Esophagus squamous epithelium (tissue), 5 donors: ENCODE results near the gene TAB3. TPM values are rescaled to one million over a fixed set of nuclear protein-coding genes. Genes with fewer than 3 reads are reported as not detected.

Source experiments
- DNase-seq: peaks from one replicate; lab custom pipeline; 2025; lab: John Stamatoyannopoulos, UW
- H3K27ac ChIP-seq, 4 donors: fragments of 200-600 bp; sonication (generic); one replicate each; pipeline ENCODE4 v1.5.1; 2016 to 2019; ENCODE audit warnings: mild to moderate bottlenecking in 1 of 4
- H3K27me3 ChIP-seq, 4 donors: fragments of 200-600 bp; sonication (generic); 1 replicate in 3 of 4; 2 replicates in 1 of 4; pipeline versions ENCODE4 v1.5.1 to v1.6.0; 2017 to 2021; ENCODE audit warnings: antibody characterized with exemption in 1 of 4
- H3K36me3 ChIP-seq, 3 donors: fragments of 200-600 bp; sonication (generic); one replicate each; pipeline ENCODE4 v1.5.1; 2016 to 2019
- H3K4me1 ChIP-seq, 3 donors: fragments of 200-600 bp; sonication (generic); one replicate each; pipeline ENCODE4 v1.5.1; 2017 to 2019
- H3K4me3 ChIP-seq, 4 donors: fragments of 200-600 bp; sonication (generic); 1 replicate in 3 of 4; 2 replicates in 1 of 4; pipeline ENCODE4 v1.5.1; 2016 to 2019; ENCODE audit warnings: mild to moderate bottlenecking in 2 of 4, moderate library complexity in 1 of 4
- H3K9me3 ChIP-seq, 3 donors: fragments of 200-600 bp; sonication (generic); one replicate each; pipeline ENCODE4 v1.5.1; 2016 to 2019
- POLR2A ChIP-seq, 4 donors: fragments of 450-650 bp; IDR thresholded peaks; one replicate each; pipeline ENCODE4 v1.6.1; 2017; ENCODE audit warnings: antibody characterized with exemption in 4 of 4, mild to moderate bottlenecking in 4 of 4, moderate library complexity in 3 of 4
- WGBS, 2 donors: methylation state at CpG; one replicate each; pipeline ENCODE4 v1.1.5; 2018; 5-methylcytosine and 5-hydroxymethylcytosine counted together
- intact Hi-C: fragments of 100-400 bp; cut with DNase I; formaldehyde crosslinking; loops from one replicate; pipeline ENCODE4 v1.15.0; 2022
- total RNA-seq, 4 donors: library from RNA; depleted of rRNA; stranded (reverse); fragments of >200 nt; gene quantifications; one replicate each; pipeline ENCODE4 v1.1.0, GENCODE V29; 2016
- TF ChIP-seq, protein P1 (sequence below), 6 experiments: fragments of 450-650 bp in 4 of 6; fragments of 200-600 bp in 2 of 6; sonication (generic) in 2 of 6; IDR thresholded peaks; one replicate each; pipeline ENCODE4 v1.5.1; 2016 to 2019; ENCODE audit warnings: antibody characterized with exemption in 6 of 6, mild to moderate bottlenecking in 4 of 6, moderate library complexity in 4 of 6
- donor health status: DM: yes; HTN: yes; CAD: no.

TAB3 gene
- total RNA-seq, 4 donors from 2014 or later, result 33.1 to 48.1 (median 35.8) TPM

DNA sequence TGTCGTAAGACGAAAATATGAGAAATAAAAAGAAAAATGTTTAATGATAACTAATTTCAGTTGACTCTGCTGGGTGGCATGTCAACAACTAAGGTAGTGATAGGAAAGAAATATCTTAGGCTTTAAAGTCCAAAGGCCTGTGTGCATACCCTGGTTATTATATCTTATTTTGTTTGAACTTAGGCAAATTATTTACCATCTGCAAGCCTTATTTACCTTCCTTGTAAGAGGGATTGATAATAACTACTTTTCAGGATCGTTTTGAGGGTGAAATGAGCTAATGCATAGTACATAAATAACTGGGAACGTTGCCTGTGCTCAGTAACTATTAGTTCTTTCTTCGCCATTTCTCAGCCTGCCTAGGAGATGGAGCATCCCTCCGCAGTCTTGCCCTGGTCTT lies 41.6 kb upstream of the TAB3 start:
- no peak for DNase-seq
- H3K27ac ChIP-seq, result no peak overlapping the region
- intact Hi-C loops, result no loop called here

DNA sequence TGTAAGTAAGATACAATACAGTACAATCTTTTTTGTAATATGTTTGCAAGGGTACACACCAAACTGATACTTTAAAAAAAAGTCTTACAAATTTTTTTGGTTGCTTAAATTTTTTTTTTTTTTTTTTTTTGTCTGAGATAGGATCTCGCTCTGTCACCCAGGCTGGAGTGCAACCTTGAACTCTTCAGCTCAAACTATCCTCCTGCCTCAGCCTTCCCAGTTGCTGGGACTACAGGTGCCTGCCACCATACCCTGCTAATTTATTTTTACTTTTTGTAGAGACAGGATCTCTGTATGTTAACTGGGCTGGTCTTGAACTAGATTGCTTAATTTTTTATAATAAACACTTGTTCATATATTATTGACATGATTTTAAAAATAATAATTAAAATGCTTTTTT lies 41.1 kb upstream of the TAB3 start:
- 82% methylated on average over 1 of the region's 1 CpG; no CpG with 5 or more reads in 1 of the 2 donors for WGBS, 2 donors
- H3K27ac ChIP-seq, result no peak overlapping the region
- no peaks in the 10 kb centered on the region for H3K36me3 ChIP-seq
- no peaks in the 10 kb centered on the region for H3K9me3 ChIP-seq
- intact Hi-C loops, result no loop called here
- no peaks in the 10 kb centered on the region for H3K4me1 ChIP-seq
- DNase-seq, result no peak
- no peaks in the 10 kb centered on the region for H3K27me3 ChIP-seq
- no peak overlapping the region for H3K4me3 ChIP-seq
- TF ChIP-seq, protein P1, sequence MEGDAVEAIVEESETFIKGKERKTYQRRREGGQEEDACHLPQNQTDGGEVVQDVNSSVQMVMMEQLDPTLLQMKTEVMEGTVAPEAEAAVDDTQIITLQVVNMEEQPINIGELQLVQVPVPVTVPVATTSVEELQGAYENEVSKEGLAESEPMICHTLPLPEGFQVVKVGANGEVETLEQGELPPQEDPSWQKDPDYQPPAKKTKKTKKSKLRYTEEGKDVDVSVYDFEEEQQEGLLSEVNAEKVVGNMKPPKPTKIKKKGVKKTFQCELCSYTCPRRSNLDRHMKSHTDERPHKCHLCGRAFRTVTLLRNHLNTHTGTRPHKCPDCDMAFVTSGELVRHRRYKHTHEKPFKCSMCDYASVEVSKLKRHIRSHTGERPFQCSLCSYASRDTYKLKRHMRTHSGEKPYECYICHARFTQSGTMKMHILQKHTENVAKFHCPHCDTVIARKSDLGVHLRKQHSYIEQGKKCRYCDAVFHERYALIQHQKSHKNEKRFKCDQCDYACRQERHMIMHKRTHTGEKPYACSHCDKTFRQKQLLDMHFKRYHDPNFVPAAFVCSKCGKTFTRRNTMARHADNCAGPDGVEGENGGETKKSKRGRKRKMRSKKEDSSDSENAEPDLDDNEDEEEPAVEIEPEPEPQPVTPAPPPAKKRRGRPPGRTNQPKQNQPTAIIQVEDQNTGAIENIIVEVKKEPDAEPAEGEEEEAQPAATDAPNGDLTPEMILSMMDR (IDR thresholded peaks at IDR 0.05), result no peak
- no peak for TF ChIP-seq POLR2A (IDR thresholded peaks at IDR 0.05)

More for the DNA sequence above, 41.6 kb upstream of the TAB3 start:
- Histone ChIP-seq H3K4me3 (no peak overlapping the region), H3K36me3 (no peaks in the 10 kb centered on the region), H3K27me3 (no peaks in the 10 kb centered on the region), H3K9me3 (no peaks in the 10 kb centered on the region), H3K4me1 (no peaks in the 10 kb centered on the region)
- TF ChIP-seq, protein P1 (IDR thresholded peaks at IDR 0.05), result no peak
- no peak for TF ChIP-seq POLR2A (IDR thresholded peaks at IDR 0.05)
- 66 to 70% methylated on average over 6 of the region's 6 CpGs for WGBS, 2 donors

DNA sequence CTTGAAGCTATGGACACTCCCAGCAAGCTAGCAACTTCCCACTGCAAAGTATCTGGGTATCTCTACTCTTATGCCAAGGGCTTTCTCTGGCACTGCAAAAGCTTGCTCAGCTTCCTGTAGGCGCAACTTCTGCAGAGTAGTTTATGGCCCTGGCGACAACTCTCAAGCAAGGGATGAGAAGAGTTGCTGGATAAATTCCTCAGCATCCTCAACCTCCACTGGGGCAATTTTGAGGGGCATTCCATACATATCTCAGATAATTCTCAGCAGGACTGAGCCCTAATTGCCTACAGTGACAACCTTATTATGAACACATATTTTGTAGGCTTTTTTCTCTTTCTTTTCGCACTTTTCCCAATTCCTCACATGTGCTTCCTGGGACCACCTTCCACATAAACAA lies 31.2 kb upstream of the TAB3 start:
- DNase-seq, result no peak
- H3K27ac ChIP-seq, result no peak overlapping the region
- no peaks in the 10 kb centered on the region for H3K4me1 ChIP-seq
- 89 to 100% methylated on average over 1 to 3 of the region's 3 CpGs for WGBS, 2 donors
- no peaks in the 10 kb centered on the region for H3K27me3 ChIP-seq
- no peak overlapping the region for H3K4me3 ChIP-seq
- TF ChIP-seq POLR2A (IDR thresholded peaks at IDR 0.05), result no peak
- TF ChIP-seq, protein P1 (IDR thresholded peaks at IDR 0.05), result no peak
- no peaks in the 10 kb centered on the region for H3K9me3 ChIP-seq
- intact Hi-C loops, result no loop called here
- no peaks in the 10 kb centered on the region for H3K36me3 ChIP-seq

DNA sequence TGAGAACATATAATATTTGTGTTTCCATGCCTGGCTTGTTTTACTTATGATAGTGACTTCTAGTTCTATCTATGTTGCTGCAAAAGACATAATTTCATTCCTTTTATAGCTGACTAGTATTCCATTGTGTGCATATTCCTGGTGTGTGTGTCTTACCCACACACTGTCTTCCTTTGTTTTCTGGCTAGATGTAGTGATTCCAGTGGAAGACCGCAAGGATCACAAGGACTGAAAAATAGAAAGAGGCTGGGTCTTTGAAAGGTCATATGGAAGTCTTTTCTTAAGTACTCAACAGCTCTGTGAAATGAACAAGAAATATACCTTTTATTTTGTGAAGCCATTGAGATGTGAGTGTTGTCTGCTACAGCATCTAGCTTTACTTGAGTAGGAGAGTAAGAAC lies 29.4 kb upstream of the TAB3 start:
- Histone ChIP-seq H3K4me3 (no peak overlapping the region), H3K36me3 (no peaks in the 10 kb centered on the region), H3K4me1 (no peaks in the 10 kb centered on the region), H3K27me3 (no peaks in the 10 kb centered on the region), H3K27ac (no peak overlapping the region), H3K9me3 (no peaks in the 10 kb centered on the region)
- WGBS, 2 donors, result 45 to 100% methylated on average over 1 of the region's 1 CpG
- TF ChIP-seq, protein P1 (IDR thresholded peaks at IDR 0.05), result no peak
- TF ChIP-seq POLR2A (IDR thresholded peaks at IDR 0.05), result no peak
- no peak for DNase-seq
- intact Hi-C loops, result no loop called here

DNA sequence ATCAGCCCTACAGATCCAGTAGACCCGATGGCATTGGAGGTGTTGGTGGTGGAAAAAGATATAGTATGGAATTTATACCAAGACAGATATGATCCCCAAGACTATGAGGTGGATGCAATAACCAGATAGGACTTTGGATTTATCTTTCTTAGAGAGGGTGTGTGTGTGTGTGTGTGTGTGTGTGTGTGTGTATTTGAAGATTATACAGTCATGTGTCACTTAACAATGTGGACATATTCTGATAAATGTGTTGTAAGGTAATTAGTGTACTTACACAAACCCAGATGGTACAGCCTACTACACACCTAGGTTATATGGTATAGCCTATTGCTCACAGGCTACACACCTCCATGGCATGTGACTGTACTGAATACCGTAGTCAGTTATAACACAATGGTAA lies 24.4 kb upstream of the TAB3 start:
- Histone ChIP-seq H3K4me3 (no peak overlapping the region), H3K4me1 (no peaks in the 10 kb centered on the region), H3K36me3 (no peaks in the 10 kb centered on the region), H3K27ac (no peak overlapping the region), H3K27me3 (no peaks in the 10 kb centered on the region), H3K9me3 (no peaks in the 10 kb centered on the region)
- WGBS, 2 donors, result 80 to 100% methylated on average over 1 to 2 of the region's 2 CpGs
- intact Hi-C loops, result no loop called here
- no peak for TF ChIP-seq POLR2A (IDR thresholded peaks at IDR 0.05)
- TF ChIP-seq, protein P1 (IDR thresholded peaks at IDR 0.05), result no peak
- DNase-seq, result no peak
